Pancreas (tissue), 10 donors: ENCODE data around the gene TMEM183A. TPM values are rescaled to one million over a fixed set of nuclear protein-coding genes. Genes with fewer than 3 reads are reported as not detected.

ENCODE experiments used
- ATAC-seq, 4 donors: fragments of 200-7000 bp; cut with Tn5 transposase; one replicate each; pipeline versions ENCODE4 v1.8.0 to v1.9.1; 2020; ENCODE audit warnings: mild to moderate bottlenecking in 4 of 4, moderate library complexity in 4 of 4
- DNase-seq, 6 donors: peaks; one replicate each; pipeline ENCODE4 v3.0.0-alpha.2; 2020
- FAIRE-seq: peaks from 2 replicates; lab custom pipeline; 2012; peaks lifted over from hg19 to GRCh38; lab: Jason Lieb, UNC
- H3K27ac ChIP-seq, 4 donors: fragments of 200-600 bp; sonication (generic); 1 replicate in 3 of 4; 2 replicates in 1 of 4; pipeline versions ENCODE4 v1.5.0 to v1.8.0; 2020
- H3K27me3 ChIP-seq, 4 donors: fragments of 200-600 bp; one replicate each; pipeline ENCODE4 v1.8.0; 2021
- H3K36me3 ChIP-seq, 3 donors: fragments of 200-600 bp; sonication (generic) in 1 of 3; one replicate each; pipeline versions ENCODE4 v1.5.0 to v1.8.0; 2020 to 2021
- H3K4me1 ChIP-seq, 3 donors: fragments of 200-600 bp; one replicate each; pipeline ENCODE4 v1.8.0; 2021
- H3K4me3 ChIP-seq, 4 donors: fragments of 200-600 bp; sonication (generic) in 2 of 4; one replicate each; pipeline versions ENCODE4 v1.5.0 to v1.8.0; 2020 to 2021
- H3K9me3 ChIP-seq, 4 donors: fragments of 200-600 bp; one replicate each; pipeline ENCODE4 v1.8.0; 2021
- WGBS, 2 donors: extraction: QIAGEN DNeasy Blood & Tissue Kit; methylation state at CpG; one replicate each; pipeline ENCODE4 v1.1.7; 2013; 5-methylcytosine and 5-hydroxymethylcytosine counted together
- intact Hi-C, 3 donors: fragments of 100-400 bp; cut with DNase I; formaldehyde crosslinking; loops; one replicate each; pipeline versions ENCODE4 v1.11.1 to v1.14.2; 2022
- polyA plus RNA-seq, 2 donors: library from polyadenylated mRNA; stranded (reverse); fragments of 200-250 nt; gene quantifications; one replicate each; pipeline ENCODE4 v1.2.3, GENCODE V29; 2013
- total RNA-seq, 6 donors: library from RNA; stranded (reverse); fragmentation: NEBNext Ultra II Directional in 4 of 6; extraction: Animal tissue kit (Norgen Biotek cat#: 25700) in 4 of 6; gene quantifications; one replicate each; pipeline versions ENCODE4 v1.2.1 to v1.2.4, GENCODE V29; 2021 to 2023
- TF ChIP-seq, protein P1 (sequence below), 4 donors: fragments of 200-600 bp; sonication (generic) in 3 of 4; IDR thresholded peaks; one replicate each; pipeline versions ENCODE4 v1.5.0 to v1.8.0; 2021; ENCODE audit warnings: antibody characterized with exemption in 4 of 4
- donor health status: healthy with polysubstance abuse.
- donor health status: DM: no; HTN: no; CAD: no; lungs with moderate emphysema.
- donor health status: DM: no; HTN: no; CAD: no.
- donor health status: control.
- donor health status: control.
- donor health status: Bipolar disorder and iron deficiency.
- donor health status: DM: yes; HTN: yes; CAD: no.
- donor health status: DM: no; HTN: no; CAD: no.
- donor health status: DM: no; HTN: no; CAD: no.
- donor health status: DM: yes; HTN: yes; CAD: no.

TMEM183A gene
- total and polyA plus RNA-seq, 8 donors, result 16.6 to 38.7 (median 30.6) TPM

DNA sequence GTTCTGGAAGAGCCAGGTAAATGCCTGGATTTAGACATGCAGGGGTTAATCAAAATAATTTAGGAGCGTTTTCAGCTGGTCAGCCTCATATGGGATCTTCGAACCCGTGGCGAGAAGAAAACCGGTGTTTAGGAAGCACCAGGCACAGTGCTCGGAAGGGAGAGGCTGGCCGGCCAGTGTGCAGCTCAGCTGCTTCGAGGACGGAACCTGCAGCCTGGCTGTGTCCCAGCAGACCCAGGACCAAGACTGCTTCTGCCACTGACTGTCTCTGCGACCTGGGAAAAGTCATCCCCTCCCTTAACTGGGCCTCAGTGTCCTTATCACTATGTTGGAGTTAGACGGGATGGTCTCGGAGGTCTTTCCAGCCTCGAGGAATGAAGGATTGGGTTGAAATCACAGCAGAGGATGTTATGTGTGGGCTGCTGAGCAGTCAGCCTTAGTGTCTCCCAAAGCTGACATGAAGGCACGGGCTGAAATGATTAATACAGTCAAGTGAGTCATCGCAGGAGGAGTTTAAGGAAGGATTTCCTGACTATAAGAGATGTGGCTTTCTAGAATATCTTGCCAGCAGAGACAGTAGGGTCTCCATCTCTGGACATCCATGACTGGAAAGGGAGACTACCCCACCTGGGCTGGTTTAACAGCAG is 39.9 kb downstream of the TMEM183A start:
- WGBS, 2 donors, result 62 to 63% methylated on average over 15 of the region's 15 CpGs
- no peak overlapping the region for H3K27ac ChIP-seq
- no peaks in the 10 kb centered on the region for H3K4me1 ChIP-seq
- H3K27me3 ChIP-seq, result no peaks in the 10 kb centered on the region
- no peaks in the 10 kb centered on the region for H3K9me3 ChIP-seq
- DNase-seq (no peak), ATAC-seq (peak in 2 of 4 donors; percentile 47 to 63), FAIRE-seq (no peak)
- H3K36me3 ChIP-seq, result no peaks in the 10 kb centered on the region
- no peak overlapping the region for H3K4me3 ChIP-seq
- TF ChIP-seq, protein P1, sequence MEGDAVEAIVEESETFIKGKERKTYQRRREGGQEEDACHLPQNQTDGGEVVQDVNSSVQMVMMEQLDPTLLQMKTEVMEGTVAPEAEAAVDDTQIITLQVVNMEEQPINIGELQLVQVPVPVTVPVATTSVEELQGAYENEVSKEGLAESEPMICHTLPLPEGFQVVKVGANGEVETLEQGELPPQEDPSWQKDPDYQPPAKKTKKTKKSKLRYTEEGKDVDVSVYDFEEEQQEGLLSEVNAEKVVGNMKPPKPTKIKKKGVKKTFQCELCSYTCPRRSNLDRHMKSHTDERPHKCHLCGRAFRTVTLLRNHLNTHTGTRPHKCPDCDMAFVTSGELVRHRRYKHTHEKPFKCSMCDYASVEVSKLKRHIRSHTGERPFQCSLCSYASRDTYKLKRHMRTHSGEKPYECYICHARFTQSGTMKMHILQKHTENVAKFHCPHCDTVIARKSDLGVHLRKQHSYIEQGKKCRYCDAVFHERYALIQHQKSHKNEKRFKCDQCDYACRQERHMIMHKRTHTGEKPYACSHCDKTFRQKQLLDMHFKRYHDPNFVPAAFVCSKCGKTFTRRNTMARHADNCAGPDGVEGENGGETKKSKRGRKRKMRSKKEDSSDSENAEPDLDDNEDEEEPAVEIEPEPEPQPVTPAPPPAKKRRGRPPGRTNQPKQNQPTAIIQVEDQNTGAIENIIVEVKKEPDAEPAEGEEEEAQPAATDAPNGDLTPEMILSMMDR (IDR thresholded peaks at IDR 0.05), result no peak
- intact Hi-C loops, result no loop called here

DNA sequence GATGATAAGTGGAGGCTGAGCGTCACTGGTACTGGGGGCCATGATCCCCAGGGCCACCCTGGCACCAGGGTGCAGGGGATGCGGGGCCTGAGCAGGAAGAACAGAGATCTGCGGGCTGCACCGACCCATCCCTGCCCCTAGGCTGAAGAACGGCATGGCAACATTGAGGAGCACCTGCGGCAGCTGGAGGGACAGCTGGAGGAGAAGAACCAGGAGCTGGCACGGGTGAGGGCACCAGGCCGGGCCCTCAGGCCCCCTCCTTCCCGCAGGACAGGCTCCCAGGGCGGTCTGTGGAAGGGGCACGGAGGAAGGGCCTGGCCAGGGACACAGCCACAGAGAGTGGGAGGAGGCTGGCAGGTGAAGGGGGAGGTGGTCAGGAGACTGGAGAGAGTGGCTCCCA is 40.9 kb downstream of the TMEM183A start:
- TF ChIP-seq, protein P1 (IDR thresholded peaks at IDR 0.05), result no peak
- 76 to 86% methylated on average over 11 of the region's 11 CpGs for WGBS, 2 donors
- intact Hi-C loops, result no loop called here
- H3K4me3 ChIP-seq, result no peak overlapping the region
- no peaks in the 10 kb centered on the region for H3K4me1 ChIP-seq
- H3K27me3 ChIP-seq, result no peaks in the 10 kb centered on the region
- H3K9me3 ChIP-seq, result no peaks in the 10 kb centered on the region
- no peak for FAIRE-seq
- no peak for DNase-seq
- no peaks in the 10 kb centered on the region for H3K36me3 ChIP-seq
- no peak overlapping the region for H3K27ac ChIP-seq
- ATAC-seq, result no peak

DNA sequence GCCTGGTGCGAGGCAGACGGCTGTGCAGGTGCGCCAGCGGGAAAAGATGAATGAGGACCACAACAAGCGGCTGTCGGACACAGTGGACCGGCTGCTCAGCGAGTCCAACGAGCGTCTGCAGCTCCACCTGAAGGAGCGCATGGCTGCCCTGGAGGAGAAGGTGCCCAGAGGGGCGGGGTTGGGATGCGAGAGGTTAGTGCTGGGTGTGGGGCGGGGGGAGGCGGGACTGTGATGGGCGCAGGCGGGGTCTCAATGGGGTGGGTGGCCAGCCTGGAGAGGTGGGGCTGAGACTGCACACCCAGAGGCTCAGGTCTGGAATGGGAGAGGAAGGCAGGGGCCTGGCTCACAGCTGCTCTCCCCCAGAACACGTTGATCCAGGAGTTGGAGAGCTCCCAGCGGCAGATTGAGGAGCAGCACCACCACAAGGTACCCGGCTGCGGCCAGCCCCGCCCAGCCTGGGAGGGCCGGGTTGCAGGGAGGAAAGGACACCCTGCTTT is 41.4 kb downstream of the TMEM183A start:
- WGBS, 2 donors, result 59 to 62% methylated on average over 19 to 23 of the region's 23 CpGs
- Histone ChIP-seq H3K36me3 (no peaks in the 10 kb centered on the region), H3K4me1 (no peaks in the 10 kb centered on the region), H3K9me3 (no peaks in the 10 kb centered on the region), H3K4me3 (no peak overlapping the region), H3K27ac (no peak overlapping the region), H3K27me3 (no peaks in the 10 kb centered on the region)
- intact Hi-C loops, result no loop called here
- FAIRE-seq, result no peak
- no peak for DNase-seq
- peak in 2 of 4 donors; percentile 20 to 25 for ATAC-seq
- TF ChIP-seq, protein P1 (IDR thresholded peaks at IDR 0.05), result no peak

DNA sequence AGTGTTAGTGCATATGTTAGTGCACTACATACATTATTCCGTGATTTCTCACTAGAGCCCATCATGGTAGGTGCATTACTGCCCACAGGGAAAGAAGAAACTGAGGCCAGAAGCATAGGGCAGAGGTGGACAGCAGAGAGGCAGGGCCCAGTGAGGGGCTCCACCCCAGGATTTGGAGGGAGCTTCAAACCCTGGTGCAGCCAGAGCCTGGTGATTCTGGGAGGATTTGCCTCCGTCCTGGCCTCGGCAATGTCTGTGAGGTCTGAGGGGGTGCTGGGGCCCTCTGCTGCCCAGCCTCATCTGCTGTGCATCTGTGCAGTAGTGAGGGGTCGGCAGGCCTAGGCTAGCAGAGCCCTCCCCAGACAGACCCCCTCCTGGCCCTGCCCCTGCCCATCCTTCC is 41.9 kb downstream of the TMEM183A start:
- Histone ChIP-seq H3K9me3 (no peaks in the 10 kb centered on the region), H3K27ac (no peak overlapping the region), H3K27me3 (no peaks in the 10 kb centered on the region), H3K4me3 (no peak overlapping the region), H3K4me1 (no peaks in the 10 kb centered on the region), H3K36me3 (no peaks in the 10 kb centered on the region)
- TF ChIP-seq, protein P1 (IDR thresholded peaks at IDR 0.05), result no peak
- no peak for FAIRE-seq
- WGBS, 2 donors, result 70 to 83% methylated on average over 4 of the region's 4 CpGs
- DNase-seq, result no peak
- ATAC-seq, result no peak
- intact Hi-C loops, result no loop called here

DNA sequence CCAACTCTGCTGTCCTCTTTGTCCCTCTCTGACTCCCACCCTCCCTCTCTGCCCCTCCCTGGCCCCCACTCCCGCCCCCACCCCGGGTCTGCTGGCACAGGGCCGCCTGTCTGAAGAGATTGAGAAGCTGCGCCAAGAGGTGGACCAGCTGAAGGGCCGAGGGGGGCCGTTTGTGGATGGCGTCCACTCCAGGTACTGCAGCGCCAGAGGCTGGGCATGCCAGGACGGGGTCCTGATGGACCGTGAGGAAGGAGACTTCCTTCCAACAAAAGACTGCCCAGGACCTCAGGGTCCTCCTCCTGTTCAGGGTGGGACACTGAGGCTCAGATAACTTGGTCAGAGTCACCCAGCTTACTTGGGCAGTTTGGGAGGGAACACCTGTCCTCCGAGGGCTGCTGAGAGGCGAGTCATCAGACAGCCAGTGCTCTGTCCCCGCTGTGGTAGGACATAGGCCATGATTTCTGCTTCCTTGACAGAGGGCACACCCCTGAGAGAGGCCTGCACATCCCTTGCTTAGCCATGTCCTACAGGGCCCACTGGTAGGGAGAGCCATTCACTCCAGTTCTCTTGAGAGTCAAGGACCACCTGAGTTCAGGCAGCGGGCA is 42.5 kb downstream of the TMEM183A start:
- 70 to 85% methylated on average over 14 of the region's 14 CpGs for WGBS, 2 donors
- intact Hi-C loops, result no loop called here
- FAIRE-seq (no peak), DNase-seq (no peak), ATAC-seq (no peak)
- Histone ChIP-seq H3K9me3 (no peaks in the 10 kb centered on the region), H3K27ac (no peak overlapping the region), H3K4me1 (no peaks in the 10 kb centered on the region), H3K27me3 (no peaks in the 10 kb centered on the region), H3K36me3 (no peaks in the 10 kb centered on the region), H3K4me3 (no peak overlapping the region)
- TF ChIP-seq, protein P1 (IDR thresholded peaks at IDR 0.05), result no peak
